ENCODE measurements around the gene SMC4. TPM values are rescaled to one million over a fixed set of nuclear protein-coding genes. Genes with fewer than 3 reads are reported as not detected.
A peak's percentile ranks its signal among the peaks of the same experiment; 100 is the strongest.

SMC4 gene
- total RNA-seq, 1 experiment from 2014 or later: 183 TPM

- no peak overlapping the region for H3K27ac ChIP-seq (ENCODE audit: low read length)
- no peaks in the 10 kb centered on the region for H4K20me1 ChIP-seq (ENCODE audit: low read length)
- no TSS peak for BruUV-seq (replicated peaks)
- DNase-seq: no peak
- H3K9ac ChIP-seq (ENCODE audit: low read length): no peak overlapping the region
- H3K27me3 ChIP-seq (ENCODE audit: low read length): no peaks in the 10 kb centered on the region
- TF ChIP-seq CTCF (conservative IDR thresholded peaks at IDR 0.05; ENCODE audit: low read depth, low read length): no peak
- no peak for TF ChIP-seq EZH2phosphoT487 (IDR thresholded peaks at IDR 0.05; ENCODE audit: borderline replicate concordance, low read length)
- TF ChIP-seq EZH2 (IDR thresholded peaks at IDR 0.05; ENCODE audit: low read length, unreplicated experiment): no peak
- H2AFZ ChIP-seq (ENCODE audit: low read length): no peak overlapping the region
- no peaks in the 10 kb centered on the region for H3K9me2 ChIP-seq (replicated peaks; ENCODE audit: low read length)
- no peaks in the 10 kb centered on the region for H3K4me1 ChIP-seq (ENCODE audit: insufficient read depth, low read length)
- ChIA-PET CTCF (no interaction called here), POLR2A (ENCODE audit: unreplicated experiment) (no interaction called here)
- H3K4me3 ChIP-seq (ENCODE audit: low read length): no peak overlapping the region
- H3F3A ChIP-seq (ENCODE audit: low read length, unreplicated experiment): no peaks in the 10 kb centered on the region
- H3K79me2 ChIP-seq (ENCODE audit: low read length): no peaks in the 10 kb centered on the region
- H3K4me2 ChIP-seq (ENCODE audit: low read length): no peak overlapping the region
- peaks cover 14% of the 10 kb centered on the region; the same call in 1 of the 2 replicates for H3K9me3 ChIP-seq (ENCODE audit: low read length)
- ATAC-seq: no peak
- intact Hi-C loops (cut with micrococcal nuclease): no loop called here
- H3K36me3 ChIP-seq (ENCODE audit: low read depth, low read length): no peaks in the 10 kb centered on the region
These were observed 72.9 kb downstream of the SMC4 start for GRCh38 chr3:160472344-160472743.

GRCh38 chr3:160473221-160473620 is 73.8 kb downstream of the SMC4 start:
- ChIA-PET POLR2A (ENCODE audit: unreplicated experiment) (no interaction called here), CTCF (no interaction called here)
- Histone ChIP-seq H3K4me1 (ENCODE audit: insufficient read depth, low read length) (no peaks in the 10 kb centered on the region), H3K36me3 (ENCODE audit: low read depth, low read length) (no peaks in the 10 kb centered on the region), H3K27ac (ENCODE audit: low read length) (no peak overlapping the region), H3K9me2 (replicated peaks; ENCODE audit: low read length) (no peaks in the 10 kb centered on the region), H3K27me3 (ENCODE audit: low read length) (no peaks in the 10 kb centered on the region), H3K9me3 (ENCODE audit: low read length) (peaks cover 14% of the 10 kb centered on the region; the same call in 1 of the 2 replicates), H3K79me2 (ENCODE audit: low read length) (no peaks in the 10 kb centered on the region), H3F3A (ENCODE audit: low read length, unreplicated experiment) (no peaks in the 10 kb centered on the region), H4K20me1 (ENCODE audit: low read length) (no peaks in the 10 kb centered on the region), H3K4me2 (ENCODE audit: low read length) (no peak overlapping the region), H3K9ac (ENCODE audit: low read length) (no peak overlapping the region), H2AFZ (ENCODE audit: low read length) (no peak overlapping the region), H3K4me3 (ENCODE audit: low read length) (no peak overlapping the region)
- no TSS peak for BruUV-seq (replicated peaks)
- ATAC-seq (peak; percentile 40; the same call in 1 of the 2 replicates), DNase-seq (peak; percentile 33)
- TF ChIP-seq EZH2 (IDR thresholded peaks at IDR 0.05; ENCODE audit: low read length, unreplicated experiment) (no peak), CTCF (conservative IDR thresholded peaks at IDR 0.05; ENCODE audit: low read depth, low read length) (no peak), EZH2phosphoT487 (IDR thresholded peaks at IDR 0.05; ENCODE audit: borderline replicate concordance, low read length) (no peak)
- intact Hi-C loops (cut with micrococcal nuclease): no loop called here

GRCh38 chr3:160473978-160474377 is 74.5 kb downstream of the SMC4 start:
- CTCF ChIA-PET: no interaction called here
- intact Hi-C loops (cut with micrococcal nuclease): no loop called here
- no TSS peak for BruUV-seq (replicated peaks)
- Histone ChIP-seq H2AFZ (ENCODE audit: low read length) (no peak overlapping the region), H3K4me1 (ENCODE audit: insufficient read depth, low read length) (no peaks in the 10 kb centered on the region), H3F3A (ENCODE audit: low read length, unreplicated experiment) (no peaks in the 10 kb centered on the region), H3K27ac (ENCODE audit: low read length) (no peak overlapping the region), H3K79me2 (ENCODE audit: low read length) (no peaks in the 10 kb centered on the region), H3K4me3 (ENCODE audit: low read length) (no peak overlapping the region), H4K20me1 (ENCODE audit: low read length) (no peaks in the 10 kb centered on the region), H3K4me2 (ENCODE audit: low read length) (no peak overlapping the region), H3K9me3 (ENCODE audit: low read length) (peaks cover 13% of the 10 kb centered on the region; the same call in 1 of the 2 replicates), H3K27me3 (ENCODE audit: low read length) (no peaks in the 10 kb centered on the region), H3K36me3 (ENCODE audit: low read depth, low read length) (no peaks in the 10 kb centered on the region), H3K9me2 (replicated peaks; ENCODE audit: low read length) (no peaks in the 10 kb centered on the region), H3K9ac (ENCODE audit: low read length) (no peak overlapping the region)
- DNase-seq: peak; percentile 61
- POLR2A ChIA-PET (ENCODE audit: unreplicated experiment): no interaction called here
- ATAC-seq: peak; percentile 42; the same call in 1 of the 2 replicates
- TF ChIP-seq EZH2phosphoT487 (IDR thresholded peaks at IDR 0.05; ENCODE audit: borderline replicate concordance, low read length): no peak
- TF ChIP-seq CTCF (conservative IDR thresholded peaks at IDR 0.05; ENCODE audit: low read depth, low read length): no peak
- TF ChIP-seq EZH2 (IDR thresholded peaks at IDR 0.05; ENCODE audit: low read length, unreplicated experiment): no peak
